ENCODE results near the gene RPRD2.

RPRD2 gene

DNA sequence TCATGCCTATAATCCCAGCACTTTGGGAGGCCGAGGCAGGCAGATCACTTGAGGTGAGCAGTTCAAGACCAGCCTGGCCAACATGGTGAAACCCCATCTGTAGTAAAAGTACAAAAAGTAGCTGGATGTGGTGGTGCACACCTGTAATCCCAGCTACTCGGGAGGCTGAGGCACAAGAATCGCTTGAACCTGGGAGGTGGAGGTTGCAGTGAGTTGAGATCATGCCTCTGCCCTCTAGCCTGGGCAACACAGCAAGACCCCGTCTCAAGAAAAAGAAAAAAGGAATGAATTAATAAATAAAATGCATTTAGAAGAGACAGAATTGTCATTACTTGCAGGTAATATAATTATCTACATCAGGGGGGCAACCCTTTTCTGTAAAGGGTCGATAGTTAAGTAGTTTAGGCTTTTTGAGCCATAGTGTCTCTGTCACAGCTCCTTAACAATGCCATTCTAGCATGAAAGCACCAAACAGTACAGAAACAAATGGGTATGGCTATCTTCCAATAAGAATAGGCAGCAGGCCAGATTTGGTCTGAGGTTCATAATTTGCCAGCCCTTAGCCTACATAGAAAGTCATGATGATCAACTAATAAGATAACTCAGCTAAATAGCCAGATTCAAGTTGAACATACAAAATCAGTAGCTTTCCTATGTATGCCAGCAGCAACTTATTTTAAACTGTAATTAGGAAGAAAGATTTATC is 56.8 kb downstream of the RPRD2 start:
- H3K36me3 ChIP-seq (ENCODE audit: control insufficient read depth in 4 of 4, insufficient read depth in 4 of 4, low read length in 3 of 4) = peaks cover 4 to 23% (median 7%) of the 10 kb centered on the region in 4 experiments
- CTCF ChIA-PET = no interaction called here
- DNase-seq = no peak
- peaks cover 0 to 2% (median 0%) of the 10 kb centered on the region in 4 experiments for H3K4me1 ChIP-seq (ENCODE audit: control extremely low read depth in 1 of 4, control insufficient read depth in 4 of 4, insufficient read depth in 4 of 4, low read length in 3 of 4)
- no peak overlapping the region for H3K27ac ChIP-seq (ENCODE audit: insufficient read depth in 1 of 2, low read depth in 1 of 2, low read length in 2 of 2, poor library complexity in 1 of 2, severe bottlenecking in 2 of 2)
- whole genome bisulfite sequencing (ENCODE audit: insufficient coverage) = no CpG with 5 or more reads among the region's 5 CpGs
- no peak overlapping the region for H3K4me3 ChIP-seq (ENCODE audit: control insufficient read depth in 1 of 7, extremely low read depth in 1 of 7, insufficient read depth in 4 of 7, low read depth in 2 of 7, low read length in 6 of 7)
- POLR2A ChIA-PET = no interaction called here
- no peaks in the 10 kb centered on the region for H3K27me3 ChIP-seq (replicated peaks in 2 of 5; ENCODE audit: control insufficient read depth in 4 of 5, insufficient read depth in 5 of 5, low read length in 4 of 5)
- H3K9me3 ChIP-seq (ENCODE audit: control extremely low read depth in 1 of 5, control insufficient read depth in 4 of 5, insufficient read depth in 2 of 5, low read depth in 1 of 5, low read length in 4 of 5) = no peaks in the 10 kb centered on the region

DNA sequence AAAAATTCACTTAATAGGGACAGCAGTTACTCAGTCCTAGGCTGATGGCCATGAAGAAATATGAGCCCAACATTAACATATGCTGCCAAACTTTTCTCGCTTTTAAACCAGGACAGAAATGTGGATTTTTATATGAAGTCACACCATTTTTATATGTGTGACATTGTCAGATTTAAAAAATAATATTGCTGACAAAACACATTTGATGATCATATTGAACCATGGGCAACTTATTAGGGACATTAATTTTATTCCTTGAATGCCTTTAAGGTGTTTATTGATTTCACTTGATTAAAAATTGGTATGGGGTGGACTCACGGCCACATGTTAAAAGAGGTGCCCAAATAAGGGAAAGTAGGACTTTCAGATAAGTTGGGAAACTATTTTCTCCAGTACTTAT is 58.6 kb downstream of the RPRD2 start:
- Histone ChIP-seq H3K27ac (ENCODE audit: insufficient read depth in 1 of 2, low read depth in 1 of 2, low read length in 2 of 2, poor library complexity in 1 of 2, severe bottlenecking in 2 of 2) (no peak overlapping the region), H3K27me3 (replicated peaks in 2 of 5; ENCODE audit: control insufficient read depth in 4 of 5, insufficient read depth in 5 of 5, low read length in 4 of 5) (no peaks in the 10 kb centered on the region), H3K36me3 (ENCODE audit: control insufficient read depth in 4 of 4, insufficient read depth in 4 of 4, low read length in 3 of 4) (peaks cover 5 to 27% (median 9%) of the 10 kb centered on the region in 4 experiments), H3K9me3 (ENCODE audit: control extremely low read depth in 1 of 5, control insufficient read depth in 4 of 5, insufficient read depth in 2 of 5, low read depth in 1 of 5, low read length in 4 of 5) (no peaks in the 10 kb centered on the region), H3K4me3 (ENCODE audit: control insufficient read depth in 1 of 7, extremely low read depth in 1 of 7, insufficient read depth in 4 of 7, low read depth in 2 of 7, low read length in 6 of 7) (no peak overlapping the region), H3K4me1 (ENCODE audit: control extremely low read depth in 1 of 4, control insufficient read depth in 4 of 4, insufficient read depth in 4 of 4, low read length in 3 of 4) (peaks cover 0 to 2% (median 0%) of the 10 kb centered on the region in 4 experiments)
- CTCF ChIA-PET = no interaction called here
- DNase-seq = no peak
- WGBS (ENCODE audit: insufficient coverage) = no CpG with 5 or more reads among the region's 2 CpGs
- POLR2A ChIA-PET = no interaction called here

DNA sequence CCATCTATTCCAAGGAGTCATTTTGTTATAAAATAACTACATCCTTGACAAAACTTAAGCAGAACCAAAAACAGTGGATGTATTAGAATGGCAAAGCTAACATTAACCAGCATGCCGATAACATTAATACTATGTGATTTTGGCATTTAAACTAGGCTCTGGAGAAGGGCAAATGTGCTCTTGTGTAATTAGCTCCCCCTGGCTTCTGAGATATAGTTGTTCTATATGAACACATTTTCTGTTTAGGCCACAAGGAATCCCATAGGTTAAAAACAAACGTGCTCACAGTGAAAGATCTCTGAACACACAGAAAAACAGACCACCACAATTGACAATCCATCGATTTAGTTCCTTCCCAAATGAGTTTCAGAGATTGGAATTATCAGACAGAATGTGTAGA is 65.9 kb downstream of the RPRD2 start:
- Histone ChIP-seq H3K4me1 (ENCODE audit: control extremely low read depth in 1 of 4, control insufficient read depth in 4 of 4, insufficient read depth in 4 of 4, low read length in 3 of 4) (no peaks in the 10 kb centered on the region), H3K27me3 (replicated peaks in 2 of 5; ENCODE audit: control insufficient read depth in 4 of 5, insufficient read depth in 5 of 5, low read length in 4 of 5) (no peaks in the 10 kb centered on the region), H3K27ac (ENCODE audit: insufficient read depth in 1 of 2, low read depth in 1 of 2, low read length in 2 of 2, poor library complexity in 1 of 2, severe bottlenecking in 2 of 2) (no peak overlapping the region), H3K4me3 (ENCODE audit: control insufficient read depth in 1 of 7, extremely low read depth in 1 of 7, insufficient read depth in 4 of 7, low read depth in 2 of 7, low read length in 6 of 7) (no peak overlapping the region), H3K36me3 (ENCODE audit: control insufficient read depth in 4 of 4, insufficient read depth in 4 of 4, low read length in 3 of 4) (peaks cover 0 to 6% (median 4%) of the 10 kb centered on the region in 4 experiments), H3K9me3 (ENCODE audit: control extremely low read depth in 1 of 5, control insufficient read depth in 4 of 5, insufficient read depth in 2 of 5, low read depth in 1 of 5, low read length in 4 of 5) (no peaks in the 10 kb centered on the region)
- CTCF ChIA-PET = interaction anchor here (0.7 to 1.6 kb wide), 10 partner anchors 9 to 174 kb away, joined by 3 to 7 read pairs (median 4); partner anchors contain the start of gene CA14
- no CpG with 5 or more reads among the region's 3 CpGs for WGBS (ENCODE audit: insufficient coverage)
- POLR2A ChIA-PET = no interaction called here
- DNase-seq = peak; percentile 53 to 75 (median 74)

DNA sequence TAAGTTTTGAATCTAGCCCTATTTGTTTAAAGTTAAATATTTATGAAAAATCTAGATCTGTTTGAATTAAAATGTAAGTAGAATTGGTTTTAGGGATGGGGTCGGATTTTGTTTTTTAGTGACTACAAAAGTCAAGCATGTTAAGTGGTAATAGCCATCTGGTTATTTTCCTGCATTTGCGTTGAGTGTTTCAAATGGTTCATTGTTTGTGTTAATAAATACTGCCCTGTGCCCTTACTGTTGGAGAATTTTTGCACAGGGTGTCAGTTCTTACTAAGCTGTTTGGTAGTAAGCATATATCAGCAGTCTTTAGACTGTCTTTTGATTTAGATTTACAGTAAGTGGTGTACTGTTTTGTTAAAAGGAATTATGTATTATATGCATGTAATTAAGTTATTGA is 77.2 kb downstream of the RPRD2 start:
- CTCF ChIA-PET = interaction anchor here (0.9 to 1.1 kb wide), 2 partner anchors 11 to 45 kb away, joined by 3 to 5 read pairs; no protein-coding TSS in a partner anchor
- Histone ChIP-seq H3K27ac (ENCODE audit: insufficient read depth in 1 of 2, low read depth in 1 of 2, low read length in 2 of 2, poor library complexity in 1 of 2, severe bottlenecking in 2 of 2) (no peak overlapping the region), H3K27me3 (replicated peaks in 2 of 5; ENCODE audit: control insufficient read depth in 4 of 5, insufficient read depth in 5 of 5, low read length in 4 of 5) (no peaks in the 10 kb centered on the region), H3K4me1 (ENCODE audit: control extremely low read depth in 1 of 4, control insufficient read depth in 4 of 4, insufficient read depth in 4 of 4, low read length in 3 of 4) (no peaks in the 10 kb centered on the region), H3K36me3 (ENCODE audit: control insufficient read depth in 4 of 4, insufficient read depth in 4 of 4, low read length in 3 of 4) (peaks cover 21 to 39% (median 32%) of the 10 kb centered on the region in 4 experiments), H3K4me3 (ENCODE audit: control insufficient read depth in 1 of 7, extremely low read depth in 1 of 7, insufficient read depth in 4 of 7, low read depth in 2 of 7, low read length in 6 of 7) (no peak overlapping the region), H3K9me3 (ENCODE audit: control extremely low read depth in 1 of 5, control insufficient read depth in 4 of 5, insufficient read depth in 2 of 5, low read depth in 1 of 5, low read length in 4 of 5) (no peaks in the 10 kb centered on the region)
- POLR2A ChIA-PET = no interaction called here
- WGBS (ENCODE audit: insufficient coverage) = 96% methylated on average over 2 of the region's 2 CpGs
- DNase-seq = no peak

DNA sequence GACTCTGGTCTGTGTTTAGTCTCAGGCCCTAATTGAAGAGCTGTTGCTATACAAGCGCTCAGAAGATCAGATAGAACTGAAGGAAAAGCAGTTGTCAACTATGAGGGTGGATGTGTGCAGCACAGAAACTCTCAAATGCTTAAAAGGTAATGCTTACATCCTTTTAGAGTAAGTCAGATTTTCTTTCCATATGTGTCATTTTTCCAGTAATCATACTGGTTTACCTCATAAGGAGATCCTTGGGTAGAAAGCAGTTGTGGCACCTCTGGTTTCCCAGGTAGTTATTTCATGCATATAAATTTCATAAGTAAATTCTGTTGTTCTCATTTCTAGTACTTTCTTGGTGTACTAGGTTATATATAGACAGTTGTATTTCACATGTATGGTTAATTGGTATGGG is 80.3 kb downstream of the RPRD2 start:
- no peak overlapping the region for H3K4me3 ChIP-seq (ENCODE audit: control insufficient read depth in 1 of 7, extremely low read depth in 1 of 7, insufficient read depth in 4 of 7, low read depth in 2 of 7, low read length in 6 of 7)
- no peak for DNase-seq
- H3K36me3 ChIP-seq (ENCODE audit: control insufficient read depth in 4 of 4, insufficient read depth in 4 of 4, low read length in 3 of 4) = peaks cover 22 to 65% (median 41%) of the 10 kb centered on the region in 4 experiments
- POLR2A ChIA-PET = no interaction called here
- WGBS (ENCODE audit: insufficient coverage) = 100% methylated on average over 1 of the region's 1 CpG
- no peak overlapping the region for H3K27ac ChIP-seq (ENCODE audit: insufficient read depth in 1 of 2, low read depth in 1 of 2, low read length in 2 of 2, poor library complexity in 1 of 2, severe bottlenecking in 2 of 2)
- no peaks in the 10 kb centered on the region for H3K4me1 ChIP-seq (ENCODE audit: control extremely low read depth in 1 of 4, control insufficient read depth in 4 of 4, insufficient read depth in 4 of 4, low read length in 3 of 4)
- no peaks in the 10 kb centered on the region for H3K9me3 ChIP-seq (ENCODE audit: control extremely low read depth in 1 of 5, control insufficient read depth in 4 of 5, insufficient read depth in 2 of 5, low read depth in 1 of 5, low read length in 4 of 5)
- H3K27me3 ChIP-seq (replicated peaks in 2 of 5; ENCODE audit: control insufficient read depth in 4 of 5, insufficient read depth in 5 of 5, low read length in 4 of 5) = no peaks in the 10 kb centered on the region
- CTCF ChIA-PET = interaction anchor here (1.0 kb wide), 1 partner anchor 89 kb away, joined by 3 read pairs; no protein-coding TSS in a partner anchor

DNA sequence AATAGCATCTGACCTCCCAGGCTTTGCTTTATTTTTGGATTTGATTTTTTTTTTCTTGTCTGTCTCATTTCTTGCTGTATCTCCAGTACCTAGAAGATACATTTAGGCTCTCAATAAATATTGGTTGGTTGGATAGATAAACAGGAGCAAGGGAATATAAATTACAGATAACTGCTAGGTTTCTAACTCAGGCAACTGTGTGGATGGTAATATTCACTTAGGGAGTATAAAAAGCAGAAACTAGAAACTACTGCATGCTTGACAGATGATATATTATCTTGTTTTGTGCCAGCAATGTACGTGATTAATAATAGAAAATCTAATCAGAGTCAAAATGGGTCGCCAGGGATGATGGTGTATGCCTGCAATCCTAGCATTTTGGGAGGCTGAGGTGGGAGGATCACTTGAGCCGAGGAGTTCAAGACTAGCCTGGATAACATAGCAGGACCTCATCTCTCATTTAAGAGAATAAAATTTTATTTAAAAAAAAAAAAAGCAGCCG is 92.2 kb downstream of the RPRD2 start:
- H3K4me3 ChIP-seq (ENCODE audit: control insufficient read depth in 1 of 7, extremely low read depth in 1 of 7, insufficient read depth in 4 of 7, low read depth in 2 of 7, low read length in 6 of 7) = no peak overlapping the region
- H3K4me1 ChIP-seq (ENCODE audit: control extremely low read depth in 1 of 4, control insufficient read depth in 4 of 4, insufficient read depth in 4 of 4, low read length in 3 of 4) = no peaks in the 10 kb centered on the region
- WGBS (ENCODE audit: insufficient coverage) = 72% methylated on average over 3 of the region's 4 CpGs
- peaks cover 22 to 50% (median 37%) of the 10 kb centered on the region in 4 experiments for H3K36me3 ChIP-seq (ENCODE audit: control insufficient read depth in 4 of 4, insufficient read depth in 4 of 4, low read length in 3 of 4)
- no peaks in the 10 kb centered on the region for H3K9me3 ChIP-seq (ENCODE audit: control extremely low read depth in 1 of 5, control insufficient read depth in 4 of 5, insufficient read depth in 2 of 5, low read depth in 1 of 5, low read length in 4 of 5)
- ChIA-PET CTCF (interaction anchor here (0.7 to 1.1 kb wide), 2 partner anchors 30 to 51 kb away, joined by 3 to 4 read pairs; no protein-coding TSS in a partner anchor), POLR2A (no interaction called here)
- H3K27me3 ChIP-seq (replicated peaks in 2 of 5; ENCODE audit: control insufficient read depth in 4 of 5, insufficient read depth in 5 of 5, low read length in 4 of 5) = no peaks in the 10 kb centered on the region
- H3K27ac ChIP-seq (ENCODE audit: insufficient read depth in 1 of 2, low read depth in 1 of 2, low read length in 2 of 2, poor library complexity in 1 of 2, severe bottlenecking in 2 of 2) = no peak overlapping the region
- DNase-seq = no peak

DNA sequence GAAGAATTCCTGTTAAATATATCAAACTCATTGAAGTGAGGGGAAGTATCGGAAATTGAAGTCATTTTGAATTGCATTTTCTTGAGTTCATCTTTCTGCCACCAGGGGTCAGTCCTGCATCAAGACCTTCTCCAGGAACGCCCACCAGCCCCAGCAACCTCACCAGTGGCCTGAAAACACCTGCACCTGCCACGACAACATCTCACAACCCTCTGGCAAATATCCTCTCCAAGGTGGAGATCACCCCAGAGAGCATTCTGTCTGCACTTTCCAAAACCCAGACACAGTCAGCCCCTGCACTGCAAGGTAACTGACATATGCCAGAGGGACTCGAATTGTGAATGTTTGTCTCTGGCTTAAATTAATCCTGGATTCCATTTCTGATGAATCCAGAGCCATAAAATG is 100.5 kb downstream of the RPRD2 start:
- ChIA-PET CTCF (interaction anchor here (0.8 to 1.5 kb wide), 5 partner anchors 10 to 65 kb away, joined by 3 to 6 read pairs (median 5); no protein-coding TSS in a partner anchor), POLR2A (no interaction called here)
- Histone ChIP-seq H3K27ac (ENCODE audit: insufficient read depth in 1 of 2, low read depth in 1 of 2, low read length in 2 of 2, poor library complexity in 1 of 2, severe bottlenecking in 2 of 2) (no peak overlapping the region), H3K9me3 (ENCODE audit: control extremely low read depth in 1 of 5, control insufficient read depth in 4 of 5, insufficient read depth in 2 of 5, low read depth in 1 of 5, low read length in 4 of 5) (no peaks in the 10 kb centered on the region), H3K4me1 (ENCODE audit: control extremely low read depth in 1 of 4, control insufficient read depth in 4 of 4, insufficient read depth in 4 of 4, low read length in 3 of 4) (no peaks in the 10 kb centered on the region), H3K4me3 (ENCODE audit: control insufficient read depth in 1 of 7, extremely low read depth in 1 of 7, insufficient read depth in 4 of 7, low read depth in 2 of 7, low read length in 6 of 7) (no peak overlapping the region), H3K27me3 (replicated peaks in 2 of 5; ENCODE audit: control insufficient read depth in 4 of 5, insufficient read depth in 5 of 5, low read length in 4 of 5) (no peaks in the 10 kb centered on the region), H3K36me3 (ENCODE audit: control insufficient read depth in 4 of 4, insufficient read depth in 4 of 4, low read length in 3 of 4) (peaks cover 8 to 47% (median 18%) of the 10 kb centered on the region in 4 experiments)
- WGBS (ENCODE audit: insufficient coverage) = 42% methylated on average over 3 of the region's 4 CpGs
- DNase-seq = peak; percentile 67 to 77 (median 71)

Data from common myeloid progenitor, CD34-positive (primary cell).